HG02981 (cell line): ENCODE measurements around the gene CFC1B.
"Not testable (repeated sequence)": the region's sequence is repeated elsewhere in the genome, so short reads cannot be mapped to it uniquely, and the experiment has no call there.

Experiments used
- ATAC-seq: cut with Tn5 transposase; IDR thresholded peaks from one replicate; pipeline ENCODE4 v1.9.1; 2021; ENCODE audit warnings: mild to moderate bottlenecking, moderate library complexity; ENCODE audit not compliant: unreplicated experiment

Gene CFC1B

DNA sequence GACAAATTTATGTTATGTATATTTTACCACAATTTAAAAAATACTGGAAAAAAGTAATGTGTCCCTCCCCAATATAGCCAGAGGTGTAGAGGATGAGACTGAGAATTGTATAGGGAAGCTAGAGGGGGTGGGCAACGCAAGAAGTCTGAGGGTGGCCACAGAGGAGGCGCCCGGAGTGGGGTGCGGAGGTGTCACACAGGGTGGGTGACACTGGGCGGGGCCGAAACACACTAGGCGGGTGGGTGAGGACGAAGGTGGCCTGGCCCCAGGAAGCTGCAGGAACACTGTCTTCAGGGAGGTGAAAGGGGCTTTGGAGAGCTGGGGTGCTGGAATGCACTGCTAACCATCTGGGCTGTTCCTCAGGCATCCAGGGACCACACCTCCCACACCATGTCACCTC lies 35.4 kb downstream of the CFC1B start:
- ATAC-seq, result not testable (repeated sequence)

DNA sequence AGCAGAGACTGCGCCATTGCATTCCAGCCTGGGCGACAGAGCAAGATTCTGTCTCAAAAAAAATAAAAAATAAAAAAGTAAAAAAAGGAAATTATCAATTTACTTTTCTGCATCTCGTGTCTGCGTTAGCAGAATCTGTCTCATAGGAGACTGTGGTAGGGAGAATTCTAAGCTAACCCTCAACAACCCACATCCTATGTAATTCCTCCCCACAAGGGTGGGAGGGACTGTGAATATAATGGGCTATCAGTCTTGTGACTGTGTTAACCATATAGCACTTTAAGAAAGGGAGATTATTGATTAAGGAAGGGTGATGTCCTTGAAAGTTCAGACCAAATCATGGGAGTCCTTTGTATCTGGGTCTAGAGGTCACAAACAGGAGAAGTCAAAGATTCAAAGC lies 45.1 kb downstream of the CFC1B start:
- ATAC-seq, result not testable (repeated sequence)

DNA sequence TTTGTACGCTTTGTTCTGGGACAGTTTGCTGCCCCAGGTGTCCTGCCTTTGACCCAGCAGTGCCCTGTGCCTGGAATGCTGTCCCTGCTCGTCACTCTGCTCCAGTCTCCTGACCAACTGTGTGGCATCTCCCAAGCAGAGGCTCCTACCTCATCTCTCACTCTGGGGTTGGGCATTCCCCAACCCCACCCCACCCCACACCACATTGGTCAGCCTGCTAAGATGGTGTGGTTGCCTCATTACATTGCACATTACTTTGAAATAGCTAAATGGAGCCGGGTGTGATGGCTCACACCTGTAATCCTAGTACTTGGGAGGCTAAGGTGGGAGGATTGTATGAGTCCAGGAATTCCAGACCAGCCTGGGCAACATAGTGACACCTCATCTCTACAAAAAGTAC lies 50.9 kb downstream of the CFC1B start:
- not testable (repeated sequence) for ATAC-seq

DNA sequence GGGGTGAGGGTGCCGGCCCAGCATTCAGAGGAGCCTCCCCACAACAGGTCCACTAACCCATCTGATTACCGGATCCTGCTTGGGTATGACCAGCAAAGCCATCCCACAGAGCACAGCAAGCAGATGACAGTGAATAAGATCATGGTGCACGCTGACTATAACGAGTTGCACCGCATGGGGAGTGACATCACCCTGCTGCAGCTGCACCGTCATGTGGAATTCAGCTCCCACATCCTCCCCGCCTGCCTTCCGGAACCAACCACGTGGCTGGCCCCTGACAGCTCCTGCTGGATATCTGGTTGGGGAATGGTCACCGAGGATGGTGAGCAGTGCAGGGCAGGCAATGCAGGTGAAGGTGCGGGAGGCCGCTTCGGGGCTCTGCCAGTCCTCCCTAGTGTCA lies 53.2 kb downstream of the CFC1B start:
- not testable (repeated sequence) for ATAC-seq

DNA sequence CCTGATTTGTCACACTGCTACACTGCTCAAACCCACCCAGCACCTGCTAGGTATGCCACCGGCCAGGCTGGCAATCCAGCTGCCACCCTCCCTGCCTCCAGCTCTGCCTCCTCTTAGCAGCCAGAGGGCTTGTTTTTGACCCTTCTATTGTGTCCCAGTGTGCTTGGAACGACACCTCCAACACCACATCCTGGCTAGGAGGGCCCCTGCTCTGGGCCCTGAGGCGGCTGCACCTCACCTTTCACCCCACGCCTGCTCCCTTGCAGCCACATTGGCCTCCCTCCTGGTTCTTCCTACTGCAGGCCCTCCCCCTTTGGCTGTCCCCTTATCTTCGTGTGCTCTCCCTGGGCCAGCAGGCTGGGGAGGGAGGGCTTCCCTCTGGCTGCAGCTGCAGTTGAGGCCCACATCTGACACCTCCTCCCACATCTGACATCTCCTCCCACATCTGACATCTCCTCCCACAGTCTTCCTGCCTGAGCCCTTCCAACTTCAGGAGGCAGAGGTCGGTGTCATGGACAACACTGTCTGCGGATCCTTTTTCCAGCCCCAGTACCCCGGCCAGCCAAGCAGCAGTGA lies 55.3 kb downstream of the CFC1B start:
- not testable (repeated sequence) for ATAC-seq

DNA sequence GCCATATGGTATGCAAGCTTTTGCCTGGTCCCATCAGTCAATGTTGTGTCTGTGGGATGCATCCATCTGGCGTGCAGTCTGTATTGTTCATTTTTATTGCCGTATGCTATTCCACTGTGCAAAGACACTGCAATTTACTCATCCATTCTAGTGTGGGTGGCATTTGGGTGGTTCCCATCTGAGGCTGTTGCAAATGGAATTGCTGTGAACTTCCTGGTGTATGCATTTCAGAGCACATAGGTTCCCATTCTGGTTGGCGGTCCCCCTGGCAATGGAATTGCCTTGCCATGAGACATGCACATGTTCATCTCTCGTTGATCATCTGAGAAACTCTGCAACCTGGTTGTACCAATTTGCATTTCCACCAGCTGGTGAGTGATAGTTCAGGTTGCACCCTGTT lies 56.5 kb downstream of the CFC1B start:
- ATAC-seq, result not testable (repeated sequence)
